ENCODE data around the gene LY86.
A peak's percentile ranks its signal among the peaks of the same experiment; 100 is the strongest.

Gene LY86

DNA sequence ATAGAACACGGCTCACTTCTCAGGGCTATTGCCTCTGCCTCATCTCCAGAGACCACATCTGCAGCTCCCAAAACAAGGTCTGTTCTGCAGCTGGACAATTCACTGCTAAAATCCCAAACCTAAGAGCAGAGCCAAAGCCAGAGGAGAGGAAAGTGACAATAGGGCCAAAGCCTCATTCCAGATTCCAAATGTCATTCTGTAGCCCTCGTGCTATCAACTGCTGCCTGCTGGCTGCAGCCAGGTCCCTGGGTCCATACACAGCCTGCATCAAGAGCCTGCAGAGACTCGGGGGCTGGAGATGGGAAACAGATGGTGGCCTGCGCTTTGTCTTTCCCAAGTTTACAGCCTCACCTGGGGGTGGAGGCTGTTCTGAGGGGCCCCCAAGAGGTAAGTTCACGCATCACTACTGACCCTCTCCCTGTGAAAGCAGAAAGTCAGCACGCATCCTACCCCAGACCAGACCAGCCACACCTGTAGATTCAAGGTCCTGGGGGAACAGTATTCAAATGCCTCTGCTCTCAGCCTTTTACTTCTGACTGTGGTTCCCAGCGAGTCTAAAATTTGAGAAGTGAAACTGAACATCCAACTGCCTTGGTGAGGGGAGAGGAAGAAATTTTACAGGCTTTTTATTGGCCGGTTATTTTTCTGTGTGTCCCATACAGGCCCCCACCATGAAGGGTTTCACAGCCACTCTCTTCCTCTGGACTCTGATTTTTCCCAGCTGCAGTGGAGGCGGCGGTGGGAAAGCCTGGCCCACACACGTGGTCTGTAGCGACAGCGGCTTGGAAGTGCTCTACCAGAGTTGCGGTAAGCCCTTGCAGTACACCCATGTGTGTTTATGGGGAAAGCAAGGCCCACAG lies at the start of gene LY86:
Gene LY86, plus strand, starts transcription at position 657 of the 860 bp plus-strand sequence. Its CDS starts 15 bp downstream, at position 672.
- DNase-seq: no peak

DNA sequence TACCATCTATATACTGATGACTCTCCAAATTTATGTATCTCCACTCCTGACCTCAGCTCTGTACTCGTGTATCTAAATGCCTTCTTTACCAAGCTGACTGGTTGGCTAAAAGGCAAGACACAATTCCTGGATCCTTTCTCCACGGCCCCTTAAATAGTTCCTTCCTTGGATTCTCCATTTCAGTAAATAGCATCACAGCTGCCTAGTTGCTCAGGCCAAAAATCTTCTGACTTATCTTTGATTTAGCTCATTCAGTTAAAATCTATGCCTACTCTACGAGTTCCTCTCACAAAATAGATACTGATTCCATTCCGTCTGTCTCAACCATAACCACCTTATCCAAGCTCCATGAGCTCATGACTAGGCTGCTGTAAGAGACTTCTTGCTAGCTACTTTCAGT lies 49.5 kb upstream of the LY86 start:
- DNase-seq: no peak

DNA sequence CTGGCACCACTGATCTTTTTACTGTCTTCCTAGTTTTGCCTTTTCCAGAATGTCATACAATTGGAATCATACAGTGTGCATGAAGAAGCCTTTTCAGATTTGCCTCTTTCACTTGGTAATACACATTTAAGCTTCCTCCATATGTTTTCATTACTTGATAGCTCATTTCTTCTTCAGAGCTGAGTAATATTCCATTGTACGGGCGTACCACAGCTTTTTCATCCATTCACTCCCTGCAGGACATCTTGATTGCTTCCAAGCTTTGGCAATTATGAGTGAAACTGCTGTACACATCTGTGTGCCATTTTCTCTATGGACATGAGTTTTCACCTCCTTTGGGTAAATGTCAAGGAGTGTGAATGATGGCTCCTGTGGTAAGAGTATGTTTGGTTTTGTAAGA lies 46.2 kb upstream of the LY86 start:
- no peak for DNase-seq

DNA sequence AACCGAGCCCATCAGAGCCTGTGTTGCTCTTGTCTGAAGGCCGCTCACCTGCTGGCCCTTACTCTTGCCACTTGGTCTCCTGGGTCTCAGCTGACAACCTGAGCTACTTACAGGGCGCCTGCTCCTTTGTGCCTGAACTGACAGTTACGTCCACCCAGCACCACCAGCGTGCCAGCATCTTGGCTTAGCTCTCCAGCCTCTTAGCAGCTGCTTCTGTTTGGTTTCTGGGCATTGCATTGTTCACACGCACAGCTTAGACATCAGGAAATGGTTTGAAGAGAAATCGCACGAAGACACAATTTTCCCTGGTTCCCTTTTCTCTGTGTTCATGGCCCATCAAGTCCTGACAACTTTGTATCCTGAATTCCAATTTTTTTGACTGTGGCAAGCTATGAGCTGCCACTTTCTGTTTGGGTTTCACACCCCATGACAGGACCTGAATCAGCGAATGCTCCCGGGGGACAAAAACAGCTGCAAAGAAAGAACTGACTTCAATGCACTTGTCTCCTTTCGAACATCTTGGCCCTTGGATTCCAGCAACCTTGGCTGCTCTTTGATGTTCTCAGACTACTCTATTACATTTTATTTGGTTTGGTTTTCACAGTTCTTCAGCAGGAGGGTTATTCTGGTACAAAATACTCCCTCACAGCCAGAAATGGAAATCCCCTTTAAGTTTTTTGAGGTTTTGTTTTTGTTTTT lies 45.2 kb upstream of the LY86 start:
- no peak for DNase-seq

DNA sequence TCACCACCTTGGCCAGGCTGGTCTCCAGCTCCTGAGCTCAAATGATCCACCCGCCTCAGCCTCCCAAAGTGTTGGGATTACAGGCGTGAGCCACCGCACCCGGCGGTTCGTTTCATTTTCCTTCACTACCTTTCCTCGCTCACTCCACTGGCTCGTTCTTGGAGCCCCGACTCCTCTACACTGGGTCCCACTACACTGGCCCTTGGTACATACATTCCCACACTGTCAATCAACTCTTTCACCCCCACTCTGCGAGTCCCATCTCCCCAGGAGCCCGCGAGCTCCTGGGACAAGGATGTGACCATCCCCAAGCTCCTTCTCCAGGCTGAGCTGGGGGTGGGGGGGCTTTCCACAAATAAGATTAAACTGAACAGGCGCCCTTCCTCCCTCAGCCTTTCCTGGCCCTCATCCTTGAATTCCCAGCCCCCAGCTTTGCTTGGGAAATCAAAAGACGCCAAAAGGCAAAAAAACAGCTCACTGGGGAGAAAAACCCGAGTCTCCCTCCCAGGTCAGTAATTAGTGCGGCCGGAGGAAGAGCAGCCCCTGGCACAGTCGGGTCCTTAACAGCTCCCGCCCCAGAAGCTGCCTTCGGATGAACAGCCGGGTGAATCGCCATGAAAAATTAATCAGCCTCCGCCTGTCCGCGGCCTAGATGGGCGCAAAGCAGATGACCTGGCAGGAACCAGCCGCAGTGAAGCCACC lies 42.8 kb upstream of the LY86 start:
- no peak for DNase-seq

DNA sequence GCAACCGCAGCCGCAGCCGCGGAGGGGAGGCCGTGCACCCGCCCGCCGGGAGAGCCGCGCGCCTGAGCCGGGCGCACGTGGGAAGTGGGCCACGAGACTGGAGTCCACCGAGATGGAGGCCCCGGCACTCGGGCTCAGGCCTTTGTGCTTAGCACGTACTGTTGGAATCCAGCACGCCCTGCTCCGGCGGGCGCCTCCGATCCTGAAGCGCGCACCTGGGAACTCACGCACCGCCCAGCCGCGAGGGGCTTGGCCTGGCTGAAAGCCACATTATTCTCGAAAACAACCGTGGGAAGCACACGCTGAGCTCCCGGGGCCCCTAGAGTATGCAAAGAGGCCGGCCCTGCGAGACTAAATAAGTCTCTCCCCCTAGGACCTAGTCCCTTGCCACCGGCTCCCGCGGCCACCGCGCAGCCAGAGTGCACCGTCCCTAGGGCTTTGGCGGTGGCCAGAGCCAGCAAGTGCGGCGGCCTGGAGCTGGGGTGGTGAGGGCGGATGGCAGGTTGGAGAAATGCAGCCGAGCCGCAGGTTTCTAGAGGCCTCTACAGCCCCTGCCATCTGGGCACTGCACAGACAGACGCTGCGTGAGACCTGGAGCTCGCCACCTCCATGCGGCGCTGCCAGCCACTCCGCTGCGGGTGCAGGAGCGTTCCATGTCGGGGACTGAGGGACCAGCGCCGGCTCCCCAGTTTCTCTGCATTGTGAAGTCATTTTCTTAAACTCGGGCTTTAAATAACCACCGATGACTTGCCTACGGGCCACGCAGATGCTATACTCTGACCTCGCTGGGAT lies 42.0 kb upstream of the LY86 start:
- DNase-seq: peak; percentile 40

DNA sequence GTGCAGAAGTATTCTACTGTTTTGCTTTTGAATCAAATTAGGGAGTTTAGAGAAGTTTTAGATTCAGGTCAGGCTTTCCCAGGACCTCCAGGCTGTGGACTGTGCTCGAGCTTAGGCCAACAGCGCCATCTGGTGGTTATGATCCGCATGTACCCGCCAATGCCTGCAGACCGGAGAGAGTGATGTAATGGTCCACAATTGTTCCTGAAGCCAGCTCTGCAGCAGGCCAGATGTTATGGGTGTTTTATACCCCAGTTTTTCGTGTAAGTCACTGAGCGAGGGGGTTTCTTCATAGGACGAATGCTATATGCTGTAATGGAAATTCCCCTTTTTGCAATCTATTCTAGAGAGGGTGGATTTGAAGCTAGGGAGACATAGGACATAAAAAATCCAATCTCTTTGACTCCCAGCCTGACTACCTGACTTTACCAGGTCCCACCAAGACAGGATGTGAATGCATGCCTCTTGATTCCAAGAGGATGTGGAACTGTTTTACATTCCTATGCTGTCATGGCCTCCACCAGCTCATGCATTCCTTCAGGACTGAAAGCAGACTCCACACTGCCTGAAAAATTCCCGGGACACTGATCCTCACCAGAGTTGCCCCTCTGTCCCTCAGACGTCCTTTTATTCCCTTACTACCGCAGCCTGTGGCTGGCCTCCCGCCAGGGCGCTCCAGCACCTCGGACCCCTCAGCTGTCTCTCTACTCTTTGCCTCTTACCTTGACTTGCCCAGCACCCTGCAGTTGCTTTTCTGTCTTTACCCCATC lies 41.2 kb upstream of the LY86 start:
- peak; percentile 82 for DNase-seq

DNA sequence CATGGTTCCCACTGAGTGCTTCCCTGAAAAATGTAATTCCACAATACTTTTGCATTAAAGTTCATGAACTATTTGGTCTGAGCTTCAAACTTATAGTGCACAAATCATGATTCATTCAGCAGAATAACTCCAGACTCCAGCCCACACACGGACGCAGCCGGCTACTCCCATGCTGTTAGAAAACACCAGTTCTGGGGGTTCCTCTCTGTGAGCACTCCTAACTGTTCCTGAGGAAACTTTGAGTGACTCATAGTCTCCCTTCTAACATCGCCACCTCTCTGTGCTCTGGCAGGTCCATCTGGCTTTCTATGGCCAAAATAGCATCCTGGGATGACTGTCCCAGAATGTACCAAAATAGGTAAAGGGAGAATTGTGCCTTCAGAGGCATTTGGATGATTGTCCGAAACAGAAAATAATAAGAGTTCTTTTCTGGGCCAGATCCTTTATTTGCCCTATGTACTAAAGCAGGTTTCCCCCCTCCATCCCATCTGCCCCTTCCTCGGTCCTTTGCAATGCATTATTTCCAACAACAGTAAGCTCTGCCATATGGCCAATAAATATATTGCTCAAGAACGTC lies 32.3 kb upstream of the LY86 start:
- DNase-seq: no peak

DNA sequence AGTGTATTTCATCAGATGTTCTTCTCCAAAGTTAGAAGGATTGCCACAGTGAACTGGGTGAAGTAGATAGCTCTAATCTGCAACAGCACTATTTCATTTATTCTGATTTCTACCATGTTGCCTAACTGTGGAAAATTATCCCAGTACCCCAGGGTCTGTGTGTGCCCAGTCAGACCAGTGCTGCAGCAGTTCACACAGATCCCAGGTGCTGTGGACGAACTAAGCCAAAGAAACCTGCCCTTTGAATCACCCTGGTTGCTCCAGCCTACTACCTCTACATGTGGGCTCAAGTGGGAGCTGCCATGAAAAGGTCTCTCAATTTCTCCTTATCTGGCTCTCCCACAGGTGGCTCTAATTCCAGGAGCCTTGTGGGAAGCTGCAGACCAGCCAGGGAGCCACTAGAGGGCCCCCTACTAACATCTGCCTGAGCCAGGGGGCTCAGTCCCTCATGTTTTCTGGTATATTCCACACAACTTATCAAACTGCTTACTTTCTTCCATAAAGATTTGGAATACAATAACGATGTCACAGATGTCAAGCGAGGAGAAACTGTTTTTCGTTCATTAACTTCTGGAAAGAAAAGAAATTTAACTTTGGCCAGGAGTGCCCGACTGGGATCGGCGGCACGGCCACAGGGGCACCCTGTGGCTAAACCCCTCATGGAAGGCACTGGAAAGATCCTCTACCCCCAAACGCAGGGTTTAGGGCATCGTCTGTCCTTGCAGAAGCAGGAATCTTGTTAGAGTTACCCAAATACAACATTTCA lies 31.6 kb upstream of the LY86 start:
- peak; percentile 38 for DNase-seq

DNA sequence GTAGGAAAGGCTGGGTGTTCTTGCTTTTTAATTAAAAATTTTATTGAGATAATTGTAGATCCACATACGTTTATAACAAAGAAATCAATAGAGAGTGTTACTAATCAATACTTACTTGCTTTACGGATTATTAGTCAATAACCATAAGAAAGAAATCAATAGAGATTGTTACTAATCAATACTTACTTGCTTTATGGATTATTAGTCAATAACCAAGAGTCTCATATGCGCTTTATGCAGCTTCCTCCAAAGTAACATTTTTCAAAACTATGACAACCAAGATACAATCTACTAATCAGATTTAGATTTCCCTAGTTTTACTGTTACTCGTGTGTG lies 31.0 kb upstream of the LY86 start:
- DNase-seq: no peak

DNA sequence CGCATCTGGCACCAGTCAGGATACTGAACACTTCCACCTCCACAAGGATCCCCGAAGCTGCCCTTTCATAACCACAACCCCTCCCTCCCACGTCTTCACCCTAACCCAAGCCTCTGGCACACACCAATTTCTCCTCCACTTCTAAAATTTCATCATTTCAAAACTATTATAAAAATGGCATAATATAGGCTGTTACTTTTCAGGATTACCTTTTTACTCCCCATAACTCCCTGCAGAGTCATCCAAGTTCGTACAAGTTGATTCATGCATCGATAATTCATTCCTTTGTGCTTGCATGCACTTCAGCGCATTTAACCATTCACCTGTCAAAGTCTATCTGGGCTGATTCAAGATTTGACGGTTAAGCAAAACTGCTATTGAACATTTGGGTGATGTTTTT lies 30.6 kb upstream of the LY86 start:
- no peak for DNase-seq

DNA sequence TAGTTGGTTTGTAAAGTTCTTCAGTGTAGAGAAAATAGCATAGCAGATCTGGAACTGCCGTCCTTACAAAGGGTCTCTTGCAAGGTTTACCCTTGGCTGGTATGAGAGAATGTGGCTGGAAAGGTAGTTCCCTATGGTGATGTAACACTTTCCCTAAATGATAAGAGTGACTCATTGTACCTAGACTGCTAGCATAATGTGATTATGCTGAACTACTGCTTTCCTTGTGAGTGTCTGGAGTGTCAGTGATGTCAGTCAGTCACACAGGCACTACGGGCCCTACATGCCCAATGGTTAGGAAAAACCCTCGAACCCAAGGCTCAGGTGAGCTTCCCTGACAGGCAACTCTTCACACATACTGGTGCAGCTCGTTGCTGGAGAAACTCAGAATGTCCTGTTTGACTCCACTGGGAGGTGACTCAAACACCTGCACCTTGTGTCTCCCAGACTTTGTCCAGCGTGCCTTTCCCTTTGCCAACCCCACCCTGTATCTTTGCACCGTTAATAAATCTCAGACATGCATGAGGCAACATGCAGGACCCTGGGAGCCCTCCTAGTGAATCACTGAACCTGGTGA lies 28.4 kb upstream of the LY86 start:
- no peak for DNase-seq

DNA sequence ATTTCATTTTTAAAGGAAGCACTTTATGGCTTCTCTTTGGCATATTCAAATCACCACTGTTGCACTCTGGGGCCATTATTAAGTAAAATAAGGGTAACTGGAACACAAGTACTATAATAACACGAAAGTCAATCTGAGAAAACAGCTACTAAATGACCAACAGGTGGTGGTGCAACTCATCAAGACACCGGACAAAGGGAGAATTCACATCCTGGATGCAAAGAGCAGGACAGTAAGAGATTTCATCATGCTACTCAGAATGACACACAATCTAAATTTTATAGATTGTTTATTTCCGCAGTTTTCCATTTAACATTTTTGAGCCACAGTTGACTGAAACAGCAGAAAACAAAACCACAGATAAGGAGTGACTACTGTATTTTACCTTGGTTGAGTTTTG lies 27.6 kb upstream of the LY86 start:
- DNase-seq: no peak

DNA sequence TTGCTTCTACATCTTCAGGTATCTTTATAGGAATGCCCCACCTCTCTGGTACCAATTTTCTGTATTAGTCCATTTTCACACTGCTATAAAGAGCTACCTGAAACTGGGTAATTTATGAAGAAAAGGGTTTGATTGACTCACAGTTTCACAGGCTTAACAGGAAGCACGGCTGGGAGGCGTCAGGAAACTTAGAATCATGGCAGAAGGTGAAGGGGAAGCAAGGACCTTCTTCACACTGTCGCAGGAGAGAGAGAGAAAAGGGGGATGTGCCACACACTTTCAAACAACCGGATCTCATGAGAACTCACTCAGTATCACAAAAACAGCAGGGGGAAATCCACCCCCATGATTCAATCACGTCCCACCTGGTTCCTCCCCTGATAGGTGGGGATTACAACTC lies 24.4 kb upstream of the LY86 start:
- DNase-seq: no peak

DNA sequence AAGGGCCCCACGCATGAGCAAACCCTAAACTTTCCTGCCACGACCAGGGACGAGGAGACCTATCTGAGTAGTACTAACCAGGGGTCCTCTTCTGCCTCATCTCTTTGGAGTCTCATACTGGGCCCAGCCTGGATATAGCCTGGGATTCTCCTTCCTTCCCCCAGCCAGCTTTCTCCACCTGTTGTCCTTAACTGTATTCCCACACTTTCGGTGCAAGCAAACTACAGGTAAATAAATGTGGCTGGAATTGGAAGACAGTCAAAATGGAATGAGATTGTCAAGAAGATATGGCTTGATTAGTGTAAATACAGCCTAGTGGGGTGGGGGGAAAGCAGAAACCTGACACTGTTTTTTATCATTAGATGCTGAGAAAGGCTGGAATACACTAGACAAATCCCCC lies 23.5 kb upstream of the LY86 start:
- no peak for DNase-seq

DNA sequence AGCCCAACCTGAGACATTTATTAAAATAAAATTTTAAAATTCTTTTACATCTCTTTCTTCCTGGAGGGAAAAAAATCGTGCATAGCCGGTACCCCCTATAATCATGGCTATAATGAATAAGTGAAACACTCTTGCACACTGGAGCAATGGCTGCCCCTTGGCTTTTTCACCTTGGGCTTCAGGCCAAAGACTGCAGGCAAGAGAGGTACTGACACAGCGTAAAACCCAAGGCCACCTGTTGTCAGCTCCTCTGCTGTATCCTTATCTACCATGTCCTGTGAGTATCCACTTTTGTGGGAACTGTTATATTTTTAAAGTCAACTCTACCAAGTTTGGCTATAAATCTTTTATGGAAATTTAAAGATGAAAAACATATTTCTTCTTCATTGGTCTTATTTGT lies 23.0 kb upstream of the LY86 start:
- no peak for DNase-seq

DNA sequence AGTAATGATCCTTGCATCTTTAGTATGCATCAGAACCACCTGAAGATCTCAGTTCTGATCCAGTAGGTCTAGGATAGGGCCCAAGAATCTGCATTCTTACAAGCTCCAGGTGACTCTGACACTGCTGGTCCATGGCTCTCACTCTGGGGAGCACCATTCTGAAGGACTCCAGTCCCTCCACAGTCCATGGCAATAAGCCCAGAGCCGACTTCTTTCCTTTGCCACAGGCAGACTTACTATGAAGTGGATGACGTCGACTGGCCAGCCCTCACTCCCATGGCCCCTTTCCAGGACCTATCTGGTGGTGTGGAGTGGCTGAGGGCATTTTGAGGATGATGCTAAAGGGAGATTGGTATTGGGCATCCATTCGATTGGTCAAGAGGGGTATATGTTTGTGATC lies 21.8 kb upstream of the LY86 start:
- no peak for DNase-seq

DNA sequence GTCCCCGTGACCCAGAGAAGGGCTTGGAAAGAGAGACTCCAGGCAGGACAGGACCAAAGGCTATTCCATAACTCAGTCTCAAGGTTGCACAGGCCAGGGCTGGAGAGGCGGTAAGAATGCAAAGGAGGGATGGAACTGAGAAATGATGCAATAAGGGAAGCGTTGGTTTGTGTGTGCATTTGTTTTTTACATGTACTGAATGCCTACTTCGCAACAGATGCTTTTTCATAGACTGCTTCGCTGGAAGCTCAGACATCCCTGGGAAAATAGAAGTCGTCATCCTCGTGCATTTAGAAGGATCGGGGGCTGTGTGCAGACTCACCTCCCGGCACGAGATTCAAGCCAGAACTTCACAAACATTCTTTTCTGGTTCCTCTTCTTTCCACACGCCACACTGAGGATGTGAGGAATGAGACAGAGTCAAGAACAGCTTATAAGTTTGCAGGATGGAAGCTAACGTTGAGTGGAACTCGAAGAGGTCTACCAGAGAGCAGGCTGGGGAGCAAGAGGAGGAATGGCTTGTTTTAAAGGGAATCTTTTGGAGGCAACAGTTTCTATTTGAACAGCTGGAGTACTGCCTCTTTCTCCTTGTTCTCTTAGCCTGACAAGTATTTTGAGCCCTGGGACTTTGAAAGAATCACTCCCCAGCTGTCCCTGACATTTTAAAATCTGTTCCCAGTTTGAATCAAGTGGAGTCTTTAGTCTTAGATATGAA lies 19.3 kb upstream of the LY86 start:
- no peak for DNase-seq

DNA sequence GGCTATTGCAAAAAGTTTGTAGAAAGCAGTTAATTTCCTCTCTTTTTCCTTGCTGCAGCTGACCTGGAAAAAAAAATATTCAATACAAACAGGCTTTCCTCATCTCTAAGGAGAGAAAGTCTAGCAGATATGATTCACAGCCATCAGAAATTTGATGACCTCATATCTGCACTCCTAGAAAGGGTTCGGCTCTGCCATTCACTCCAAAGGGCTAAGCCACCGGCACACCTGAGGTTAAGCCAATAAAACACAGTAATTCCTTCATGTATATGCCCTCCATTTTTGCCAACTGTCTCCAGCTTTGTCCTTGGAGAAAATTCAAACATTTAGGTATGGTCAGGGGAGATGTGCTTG lies 18.7 kb upstream of the LY86 start:
- no peak for DNase-seq
